ENCODE measurements around the gene KDM4B.

- no peak for TF ChIP-seq L3MBTL2 (conservative IDR thresholded peaks at IDR 0.05)
- TF ChIP-seq FOXA1 (IDR thresholded peaks at IDR 0.05): no peak
- no peak for TF ChIP-seq TARDBP (IDR thresholded peaks at IDR 0.05)
- TF ChIP-seq BHLHE40 (IDR thresholded peaks at IDR 0.05; ENCODE audit: borderline replicate concordance): no peak
- TF ChIP-seq SP1 (IDR thresholded peaks at IDR 0.05): no peak
- no peak for TF ChIP-seq NFRKB (IDR thresholded peaks at IDR 0.05)
- TF ChIP-seq FOXM1 (IDR thresholded peaks at IDR 0.05; ENCODE audit: borderline replicate concordance): no peak
- no peak for TF ChIP-seq ARNT (IDR thresholded peaks at IDR 0.05)
Observed at GRCh38 chr19:4987692-4988370, 18.9 kb downstream of the KDM4B start.
